HK-2 (cell line): ENCODE data around the gene CRTC1.
"Not testable (repeated sequence)": the region's sequence is repeated elsewhere in the genome, so short reads cannot be mapped to it uniquely, and the experiment has no call there.

Source experiments
- DNase-seq: peaks from one replicate; pipeline ENCODE4 v3.0.0-alpha.2; 2018; ENCODE audit not compliant: unreplicated experiment

CRTC1 gene

GRCh38 chr19:18800636-18801035, 117.2 kb downstream of the CRTC1 start:
- DNase-seq: no peak

- DNase-seq: no peak
Measured at GRCh38 chr19:18802354-18802753, 118.9 kb downstream of the CRTC1 start.

GRCh38 chr19:18803550-18804138, 120.2 kb downstream of the CRTC1 start:
- DNase-seq: no peak

DNA sequence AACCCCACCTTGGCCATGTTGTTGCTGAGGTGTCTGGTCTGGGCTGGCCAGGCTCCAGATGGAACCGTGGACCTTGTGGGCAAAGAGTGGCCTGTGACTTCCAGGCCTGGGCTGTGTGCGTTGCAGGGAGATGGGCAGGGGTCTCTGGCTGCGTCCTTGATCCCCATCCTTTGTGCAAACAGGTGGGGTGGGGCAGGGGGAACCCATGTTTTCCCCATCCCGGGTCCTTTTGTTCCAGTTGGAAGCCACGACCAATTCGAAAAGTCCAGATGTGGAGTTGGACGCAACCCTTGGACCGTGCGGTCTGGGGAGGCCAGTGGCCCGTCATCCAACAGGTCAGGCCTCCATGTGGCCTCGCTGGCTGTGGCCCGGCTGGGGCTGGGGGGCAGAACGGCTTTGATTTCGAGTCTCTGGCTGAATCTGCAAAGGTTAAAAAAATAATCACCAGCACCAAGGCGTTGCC, 120.7 kb downstream of the CRTC1 start:
- no peak for DNase-seq

DNA sequence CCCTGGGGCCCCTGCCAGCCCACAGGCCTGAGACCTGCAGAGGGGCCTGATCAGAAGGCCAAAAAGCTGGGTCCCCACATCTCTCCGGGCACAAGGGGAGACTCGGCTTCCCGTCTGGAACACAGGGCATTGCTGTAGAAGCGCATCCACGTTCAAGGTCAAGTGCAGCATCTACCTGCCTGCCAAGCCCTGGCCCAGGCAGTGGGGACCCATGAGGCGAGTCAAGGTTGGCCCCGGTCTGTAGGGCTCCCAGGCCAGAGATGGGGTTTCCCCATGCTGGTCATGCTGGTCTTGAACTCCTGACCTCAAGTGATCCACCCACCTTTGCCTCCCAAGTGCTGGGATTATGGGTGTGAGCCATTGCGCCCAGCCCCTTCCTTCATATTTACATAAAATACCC, 121.2 kb downstream of the CRTC1 start:
- no peak for DNase-seq

DNA sequence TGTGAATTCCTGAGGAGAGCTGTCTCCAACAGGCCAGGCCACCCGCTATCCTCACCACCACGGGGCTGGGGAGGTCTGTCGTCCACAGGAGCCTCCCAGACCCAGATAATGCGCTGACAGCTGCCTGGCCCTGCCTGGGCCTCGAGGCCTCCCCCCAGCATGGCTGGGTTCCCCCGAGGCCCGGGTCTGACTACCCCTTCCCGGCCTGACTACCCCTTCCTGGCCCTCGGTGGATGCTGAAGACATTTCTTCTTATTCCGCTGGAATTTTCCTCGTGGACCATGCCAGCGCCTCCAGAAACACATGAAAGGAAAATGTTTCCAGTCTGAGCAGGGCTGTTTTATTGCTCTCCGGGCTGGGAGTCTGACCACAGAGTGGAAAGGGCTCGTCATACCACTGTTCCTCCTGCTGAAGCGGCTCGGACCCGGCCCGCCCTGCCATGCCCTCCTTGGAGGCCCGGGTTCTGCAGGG, 124.4 kb downstream of the CRTC1 start:
- DNase-seq: no peak

- no peak for DNase-seq
Measured at GRCh38 chr19:18809149-18809868, 125.8 kb downstream of the CRTC1 start.

DNA sequence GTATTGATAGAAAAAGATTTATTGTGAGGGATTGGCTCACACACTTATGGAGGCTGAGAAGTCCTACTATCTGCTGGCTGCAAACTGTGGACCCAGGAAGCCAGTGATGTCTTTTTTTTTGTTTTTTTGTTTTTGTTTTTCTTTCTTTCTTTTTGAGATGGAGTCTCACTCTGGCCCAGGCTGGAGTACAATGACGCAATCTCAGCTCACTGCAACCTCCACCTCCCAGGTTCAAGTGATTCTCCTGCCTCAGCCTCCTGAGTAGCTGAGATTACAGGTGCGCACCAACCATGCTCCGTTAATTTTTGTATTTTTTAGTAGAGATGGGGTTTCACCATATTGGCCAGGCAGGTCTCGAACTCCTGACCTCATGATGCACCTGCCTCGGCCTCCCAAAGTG, 128.2 kb downstream of the CRTC1 start:
- not testable (repeated sequence) for DNase-seq

DNA sequence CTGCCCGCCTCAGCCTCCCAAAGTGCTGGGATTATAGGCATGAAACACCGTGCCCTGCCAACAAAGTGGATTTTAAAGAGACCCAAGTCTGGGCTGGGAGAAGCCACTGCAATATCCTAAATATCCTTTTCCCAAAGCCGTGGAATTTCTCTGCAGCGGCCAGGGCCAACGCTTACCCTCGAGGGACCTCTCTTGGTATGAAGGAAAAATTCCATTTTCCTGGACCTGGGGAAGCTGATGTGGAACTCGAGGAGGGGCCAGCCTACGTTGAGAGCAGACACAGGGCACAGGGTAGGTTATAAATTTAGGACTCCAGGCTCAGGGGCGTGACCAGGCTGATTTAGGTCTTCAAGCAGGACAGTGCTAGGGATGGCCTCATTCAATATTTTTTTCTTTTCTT, 130.6 kb downstream of the CRTC1 start:
- DNase-seq: no peak

DNA sequence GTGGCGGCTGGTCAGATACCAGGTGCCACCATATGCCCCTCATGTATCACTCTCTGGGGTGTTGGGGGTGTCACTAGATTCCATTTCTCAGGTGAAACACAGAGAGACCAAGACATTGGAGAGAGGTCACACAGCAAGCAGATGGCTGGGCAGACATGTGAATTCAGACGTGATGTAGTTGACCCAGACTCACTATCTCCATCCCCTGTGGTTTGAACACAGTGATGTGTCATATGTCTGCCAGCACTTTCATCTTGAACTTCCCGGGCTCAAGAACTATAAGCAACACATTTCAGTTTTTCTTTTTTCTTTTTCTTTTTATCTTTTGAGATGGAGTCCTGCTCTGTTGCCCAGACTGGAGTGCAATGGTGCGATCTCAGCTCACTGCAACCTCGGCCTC, 132.2 kb downstream of the CRTC1 start:
- no peak for DNase-seq

GRCh38 chr19:18816645-18817044, 133.2 kb downstream of the CRTC1 start:
- not testable (repeated sequence) for DNase-seq

DNA sequence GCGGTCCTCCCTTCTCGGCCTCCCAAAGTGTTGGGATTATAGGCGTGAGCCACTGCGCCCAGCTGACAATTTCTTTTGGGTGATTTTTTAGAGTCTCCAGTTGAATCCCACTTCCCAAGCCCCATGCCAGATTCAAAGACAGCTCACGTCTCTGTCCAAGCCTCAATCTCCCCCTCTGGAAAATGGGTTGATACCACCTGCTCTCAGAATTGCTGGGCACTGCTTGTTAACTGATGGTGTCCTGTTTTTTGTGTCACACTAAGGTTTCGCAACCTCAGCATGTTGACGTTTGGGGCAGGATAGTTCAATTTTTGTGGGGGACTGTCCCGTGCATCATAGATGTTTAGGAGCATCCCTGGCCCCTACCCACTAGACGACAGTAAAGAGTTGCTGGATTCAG, 134.1 kb downstream of the CRTC1 start:
- no peak for DNase-seq

- no peak for DNase-seq
Measured at GRCh38 chr19:18828786-18829185, 145.3 kb downstream of the CRTC1 start.

GRCh38 chr19:18830488-18830887, 147.0 kb downstream of the CRTC1 start:
- no peak for DNase-seq

- peak; percentile 88 for DNase-seq
Measured at GRCh38 chr19:18831524-18832305, 148.2 kb downstream of the CRTC1 start, which contains the start of gene UPF1. TSS of gene UPF1 (plus strand) at chr19:18831959. CDS start at chr19:18832210, 251 bp downstream.
